OCI-LY3 (cell line): Measurements from ENCODE around the gene ASH1L.
"Not testable (repeated sequence)": the region's sequence is repeated elsewhere in the genome, so short reads cannot be mapped to it uniquely, and the experiment has no call there.

Source experiments
- H2AFZ ChIP-seq: fragments of 200-600, 300-600 bp; shearing (Covaris generic); 2 replicates; pipeline ENCODE4 v1.6.0; 2014; ENCODE audit warnings: antibody characterized with exemption, low read depth, low read length
- H3K27ac ChIP-seq: fragments of 200-600, 300-600 bp; sonication (generic); 2 replicates; pipeline ENCODE4 v1.5.1; 2014; ENCODE audit warnings: mild to moderate bottlenecking, low read length, moderate library complexity, mixed read lengths
- H3K27me3 ChIP-seq: fragments of 200-600, 300-600 bp; sonication (generic); 2 replicates; pipeline ENCODE4 v1.6.1; 2014; ENCODE audit warnings: low read depth, low read length, mixed read lengths
- H3K36me3 ChIP-seq: fragments of 200-600, 300-600 bp; sonication (generic); replicated peaks from 2 replicates; pipeline ENCODE3; 2014; ENCODE audit warnings: low read depth, low read length, mixed read lengths
- H3K4me1 ChIP-seq: fragments of 300-600, 200-600 bp; sonication (generic); 2 replicates; pipeline ENCODE4 v1.6.1; 2014; ENCODE audit warnings: low read length, mixed read lengths
- H3K4me2 ChIP-seq: fragments of 200-600, 300-600 bp; sonication (generic); 2 replicates; pipeline ENCODE4 v1.6.1; 2014; ENCODE audit warnings: low read length, mixed read lengths
- H3K4me3 ChIP-seq: fragments of 300-600, 200-600 bp; sonication (generic); 2 replicates; pipeline ENCODE4 v1.5.1; 2014; ENCODE audit warnings: antibody characterized with exemption, mild to moderate bottlenecking, low read length, moderate library complexity
- H3K79me2 ChIP-seq: fragments of 300-600, 200-600 bp; shearing (Covaris generic); 2 replicates; pipeline ENCODE4 v1.6.1; 2014; ENCODE audit warnings: mild to moderate bottlenecking, low read length, mixed read lengths
- H3K9ac ChIP-seq: fragments of 300-600, 200-600 bp; shearing (Covaris generic); 2 replicates; pipeline ENCODE4 v1.6.0; 2014; ENCODE audit warnings: mild to moderate bottlenecking, low read length, moderate library complexity
- H3K9me3 ChIP-seq: fragments of 200-600, 300-600 bp; shearing (Covaris generic); 2 replicates; pipeline ENCODE4 v1.6.1; 2014; ENCODE audit warnings: low read length, mixed read lengths; ENCODE audit not compliant: insufficient read depth
- H4K20me1 ChIP-seq: fragments of 200-600, 300-600 bp; sonication (generic); 2 replicates; pipeline ENCODE4 v1.6.1; 2016; ENCODE audit warnings: low read length, mixed read lengths; ENCODE audit not compliant: insufficient read depth
- EZH2phosphoT487 ChIP-seq: fragments of 200-600 bp; shearing (Covaris generic); IDR thresholded peaks from 2 replicates; pipeline ENCODE4 v1.6.1; 2018; ENCODE audit warnings: antibody characterized with exemption, mixed run types, low read depth
- TF ChIP-seq, protein P1 (sequence below): fragments of 200-600, 300-600 bp; sonication (generic); IDR thresholded peaks from 2 replicates; pipeline ENCODE4 v1.5.1; 2014; ENCODE audit warnings: antibody characterized with exemption, low read length, low read depth

ASH1L gene

DNA sequence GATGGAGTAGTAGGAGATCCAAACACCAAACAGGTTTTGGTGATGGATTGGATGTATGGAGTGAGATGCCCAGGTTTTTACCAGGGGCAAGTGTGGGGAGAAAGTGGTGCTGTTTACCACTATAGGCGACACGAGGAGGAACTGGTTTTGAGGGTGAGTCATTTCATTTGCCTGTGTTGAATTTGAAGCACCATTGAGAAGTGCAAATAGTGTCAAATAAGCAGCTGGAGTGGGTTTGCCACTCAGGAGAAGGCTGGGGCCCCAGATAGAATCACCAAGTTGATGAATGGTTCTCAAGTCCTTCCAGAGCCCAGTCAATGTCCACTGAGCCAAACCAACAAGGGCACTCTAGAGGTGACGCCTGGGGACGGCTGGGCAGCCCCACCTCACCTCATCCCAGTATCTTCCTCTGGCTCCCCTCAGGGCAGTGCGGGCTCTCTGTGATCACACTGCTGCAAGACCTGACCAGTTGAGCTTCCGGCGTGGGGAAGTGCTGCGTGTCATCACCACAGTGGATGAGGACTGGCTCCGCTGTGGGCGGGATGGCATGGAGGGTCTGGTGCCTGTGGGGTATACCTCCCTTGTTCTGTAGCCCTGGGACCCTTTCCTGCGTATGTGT, 232.5 kb downstream of the ASH1L start:
- H2AFZ ChIP-seq: no peak overlapping the region
- no peaks in the 10 kb centered on the region for H3K9me3 ChIP-seq
- H3K9ac ChIP-seq: no peak overlapping the region
- no peaks in the 10 kb centered on the region for H3K79me2 ChIP-seq
- peaks cover 23% of the 10 kb centered on the region for H3K36me3 ChIP-seq
- no peaks in the 10 kb centered on the region for H3K27me3 ChIP-seq
- peak overlapping the region; percentile 72 for H3K27ac ChIP-seq
- H3K4me2 ChIP-seq: peak overlapping the region; percentile 35
- H4K20me1 ChIP-seq: no peaks in the 10 kb centered on the region
- peaks cover 21% of the 10 kb centered on the region for H3K4me1 ChIP-seq
- TF ChIP-seq, protein P1, sequence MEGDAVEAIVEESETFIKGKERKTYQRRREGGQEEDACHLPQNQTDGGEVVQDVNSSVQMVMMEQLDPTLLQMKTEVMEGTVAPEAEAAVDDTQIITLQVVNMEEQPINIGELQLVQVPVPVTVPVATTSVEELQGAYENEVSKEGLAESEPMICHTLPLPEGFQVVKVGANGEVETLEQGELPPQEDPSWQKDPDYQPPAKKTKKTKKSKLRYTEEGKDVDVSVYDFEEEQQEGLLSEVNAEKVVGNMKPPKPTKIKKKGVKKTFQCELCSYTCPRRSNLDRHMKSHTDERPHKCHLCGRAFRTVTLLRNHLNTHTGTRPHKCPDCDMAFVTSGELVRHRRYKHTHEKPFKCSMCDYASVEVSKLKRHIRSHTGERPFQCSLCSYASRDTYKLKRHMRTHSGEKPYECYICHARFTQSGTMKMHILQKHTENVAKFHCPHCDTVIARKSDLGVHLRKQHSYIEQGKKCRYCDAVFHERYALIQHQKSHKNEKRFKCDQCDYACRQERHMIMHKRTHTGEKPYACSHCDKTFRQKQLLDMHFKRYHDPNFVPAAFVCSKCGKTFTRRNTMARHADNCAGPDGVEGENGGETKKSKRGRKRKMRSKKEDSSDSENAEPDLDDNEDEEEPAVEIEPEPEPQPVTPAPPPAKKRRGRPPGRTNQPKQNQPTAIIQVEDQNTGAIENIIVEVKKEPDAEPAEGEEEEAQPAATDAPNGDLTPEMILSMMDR: no peak
- no peak for TF ChIP-seq EZH2phosphoT487
- no peak overlapping the region for H3K4me3 ChIP-seq

DNA sequence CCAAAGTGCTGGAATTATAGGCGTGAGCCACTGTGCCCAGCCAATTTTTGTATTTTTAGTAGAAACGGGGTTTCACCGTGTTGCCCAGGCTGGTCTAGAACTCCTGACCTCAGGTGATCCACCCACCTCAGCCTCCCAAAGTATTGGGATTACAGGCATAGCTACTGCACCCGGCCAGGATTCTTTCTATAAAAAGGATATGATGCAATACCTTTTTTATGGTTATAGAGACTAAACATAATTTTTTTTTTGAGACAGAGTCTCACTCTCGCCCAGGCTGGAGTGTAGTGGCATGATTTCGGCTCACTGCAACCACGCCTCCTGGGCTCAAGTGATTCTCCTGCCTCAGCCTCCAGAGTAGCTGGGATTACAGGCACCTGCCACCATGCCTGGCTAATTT, 233.7 kb downstream of the ASH1L start:
- H3K27ac ChIP-seq, H3K4me3 ChIP-seq, H2AFZ ChIP-seq, H3K27me3 ChIP-seq, H3K79me2 ChIP-seq, H3K4me2 ChIP-seq, H3K9me3 ChIP-seq, H3K9ac ChIP-seq, H4K20me1 ChIP-seq: not testable (repeated sequence)
- peaks cover 21% of the 10 kb centered on the region for H3K4me1 ChIP-seq
- H3K36me3 ChIP-seq: peaks cover 17% of the 10 kb centered on the region

DNA sequence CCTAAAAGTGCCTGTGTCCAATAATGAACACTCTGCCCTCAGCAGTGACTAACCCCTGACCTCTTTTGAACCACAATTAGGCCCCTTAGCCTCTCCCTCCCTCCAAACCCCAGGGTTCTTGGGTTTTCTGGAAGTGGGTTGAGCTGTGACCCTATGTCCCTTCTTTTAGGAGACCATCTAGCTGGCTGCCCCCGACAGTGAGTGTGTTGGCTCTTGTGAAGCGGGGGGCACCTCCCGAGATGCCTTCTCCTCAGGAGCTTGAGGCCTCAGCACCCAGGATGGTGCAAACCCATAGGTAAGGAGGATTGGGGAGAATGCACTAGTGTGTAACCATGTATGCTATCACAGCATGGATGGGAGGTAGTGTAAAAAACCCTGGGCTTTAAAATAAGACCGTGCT, 234.6 kb downstream of the ASH1L start:
- Histone ChIP-seq H4K20me1 (no peaks in the 10 kb centered on the region), H3K4me1 (peaks cover 21% of the 10 kb centered on the region), H3K4me3 (no peak overlapping the region), H3K79me2 (no peaks in the 10 kb centered on the region), H3K9me3 (no peaks in the 10 kb centered on the region), H3K9ac (no peak overlapping the region), H3K36me3 (peaks cover 17% of the 10 kb centered on the region), H3K27ac (no peak overlapping the region), H3K4me2 (no peak overlapping the region), H3K27me3 (no peaks in the 10 kb centered on the region), H2AFZ (no peak overlapping the region)
- TF ChIP-seq, protein P1: no peak
- no peak for TF ChIP-seq EZH2phosphoT487

DNA sequence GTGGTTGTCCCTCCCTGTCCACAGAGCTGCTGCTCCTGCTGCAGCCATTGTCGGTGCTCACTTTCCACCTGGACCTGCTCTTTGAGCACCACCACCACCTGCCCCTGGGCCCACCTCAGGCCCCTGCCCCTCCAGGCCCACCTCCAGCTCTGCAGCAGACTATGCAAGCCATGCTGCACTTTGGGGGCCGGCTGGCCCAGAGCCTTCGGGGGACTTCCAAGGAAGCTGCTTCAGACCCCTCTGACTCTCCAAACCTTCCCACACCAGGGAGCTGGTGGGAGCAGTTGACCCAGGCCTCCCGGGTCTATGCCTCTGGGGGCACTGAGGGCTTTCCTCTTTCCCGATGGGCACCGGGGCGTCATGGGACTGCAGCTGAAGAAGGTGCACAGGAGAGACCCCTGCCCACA, 236.0 kb downstream of the ASH1L start:
- no peak for TF ChIP-seq EZH2phosphoT487
- TF ChIP-seq, protein P1: no peak
- H3K9ac ChIP-seq: no peak overlapping the region
- H3K4me2 ChIP-seq: no peak overlapping the region
- no peak overlapping the region for H3K4me3 ChIP-seq
- no peak overlapping the region for H2AFZ ChIP-seq
- H3K9me3 ChIP-seq: no peaks in the 10 kb centered on the region
- no peaks in the 10 kb centered on the region for H3K27me3 ChIP-seq
- peaks cover 28% of the 10 kb centered on the region for H3K4me1 ChIP-seq
- no peaks in the 10 kb centered on the region for H4K20me1 ChIP-seq
- no peak overlapping the region for H3K27ac ChIP-seq
- H3K79me2 ChIP-seq: no peaks in the 10 kb centered on the region
- H3K36me3 ChIP-seq: peaks cover 17% of the 10 kb centered on the region
